SK-N-SH (cell line): Measurements from ENCODE around the gene LRCOL1.

Experiments used
- EP300 ChIP-seq, 2 experiments: IDR thresholded peaks; 2 replicates each; pipeline versions ENCODE4 v1.4.0 to v1.6.1; 2012; ENCODE audit warnings: borderline replicate concordance in 1 of 2, low read depth in 1 of 2, low read length in 1 of 2
- JUND ChIP-seq: IDR thresholded peaks from 2 replicates; pipeline ENCODE4 v1.4.0; 2012
- NRF1 ChIP-seq: IDR thresholded peaks from 2 replicates; pipeline ENCODE4 v1.6.1; 2012; ENCODE audit warnings: low read depth, mild to moderate bottlenecking, low read length
- SMC3 ChIP-seq: IDR thresholded peaks from 2 replicates; pipeline ENCODE4 v1.6.1; 2012; ENCODE audit warnings: low read depth, low read length, improper control_type of control experiment
- TF ChIP-seq, protein P1 (sequence below): fragments of 200-600 bp; sonication (generic); IDR thresholded peaks from 2 replicates; pipeline ENCODE4 v1.6.1; 2017; ENCODE audit warnings: antibody characterized with exemption, mild to moderate bottlenecking, moderate library complexity
- TF ChIP-seq, protein P2 (sequence below): fragments of 150-350 bp; IDR thresholded peaks from 2 replicates; pipeline ENCODE4 v1.6.1; 2016; ENCODE audit warnings: mild to moderate bottlenecking, low read depth, low read length

DNA sequence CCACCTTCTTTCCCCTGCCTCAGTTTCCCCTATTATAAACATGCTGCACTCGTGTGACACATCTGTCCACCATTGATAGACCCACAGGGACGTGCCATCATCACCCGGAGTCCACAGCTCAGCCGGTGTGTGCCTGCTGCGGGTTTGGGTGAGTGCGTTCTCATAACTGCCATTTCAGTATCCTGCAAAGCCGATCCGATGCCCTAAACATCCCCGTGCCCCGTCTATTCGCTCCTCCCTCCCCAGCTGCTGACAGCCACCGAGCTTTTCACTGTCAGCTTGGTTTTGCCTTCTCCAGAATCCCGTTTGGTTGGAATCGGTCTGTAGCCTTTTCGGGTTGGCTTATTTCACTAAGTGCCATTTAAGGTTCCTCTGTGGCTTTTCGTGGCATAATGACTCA, 3.9 kb downstream of the LRCOL1 start:
- TF ChIP-seq, protein P1, sequence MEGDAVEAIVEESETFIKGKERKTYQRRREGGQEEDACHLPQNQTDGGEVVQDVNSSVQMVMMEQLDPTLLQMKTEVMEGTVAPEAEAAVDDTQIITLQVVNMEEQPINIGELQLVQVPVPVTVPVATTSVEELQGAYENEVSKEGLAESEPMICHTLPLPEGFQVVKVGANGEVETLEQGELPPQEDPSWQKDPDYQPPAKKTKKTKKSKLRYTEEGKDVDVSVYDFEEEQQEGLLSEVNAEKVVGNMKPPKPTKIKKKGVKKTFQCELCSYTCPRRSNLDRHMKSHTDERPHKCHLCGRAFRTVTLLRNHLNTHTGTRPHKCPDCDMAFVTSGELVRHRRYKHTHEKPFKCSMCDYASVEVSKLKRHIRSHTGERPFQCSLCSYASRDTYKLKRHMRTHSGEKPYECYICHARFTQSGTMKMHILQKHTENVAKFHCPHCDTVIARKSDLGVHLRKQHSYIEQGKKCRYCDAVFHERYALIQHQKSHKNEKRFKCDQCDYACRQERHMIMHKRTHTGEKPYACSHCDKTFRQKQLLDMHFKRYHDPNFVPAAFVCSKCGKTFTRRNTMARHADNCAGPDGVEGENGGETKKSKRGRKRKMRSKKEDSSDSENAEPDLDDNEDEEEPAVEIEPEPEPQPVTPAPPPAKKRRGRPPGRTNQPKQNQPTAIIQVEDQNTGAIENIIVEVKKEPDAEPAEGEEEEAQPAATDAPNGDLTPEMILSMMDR: no peak
- TF ChIP-seq NRF1 (no peak), SMC3 (no peak), EP300 (IDR thresholded peaks at IDR 0.05; ENCODE audit: borderline replicate concordance in 1 of 2, low read depth in 1 of 2, low read length in 1 of 2) (no peak), JUND (no peak)
- TF ChIP-seq, protein P2, sequence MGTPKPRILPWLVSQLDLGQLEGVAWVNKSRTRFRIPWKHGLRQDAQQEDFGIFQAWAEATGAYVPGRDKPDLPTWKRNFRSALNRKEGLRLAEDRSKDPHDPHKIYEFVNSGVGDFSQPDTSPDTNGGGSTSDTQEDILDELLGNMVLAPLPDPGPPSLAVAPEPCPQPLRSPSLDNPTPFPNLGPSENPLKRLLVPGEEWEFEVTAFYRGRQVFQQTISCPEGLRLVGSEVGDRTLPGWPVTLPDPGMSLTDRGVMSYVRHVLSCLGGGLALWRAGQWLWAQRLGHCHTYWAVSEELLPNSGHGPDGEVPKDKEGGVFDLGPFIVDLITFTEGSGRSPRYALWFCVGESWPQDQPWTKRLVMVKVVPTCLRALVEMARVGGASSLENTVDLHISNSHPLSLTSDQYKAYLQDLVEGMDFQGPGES: no peak
